ENCODE measurements around the gene KLK12.

KLK12 gene

DNA sequence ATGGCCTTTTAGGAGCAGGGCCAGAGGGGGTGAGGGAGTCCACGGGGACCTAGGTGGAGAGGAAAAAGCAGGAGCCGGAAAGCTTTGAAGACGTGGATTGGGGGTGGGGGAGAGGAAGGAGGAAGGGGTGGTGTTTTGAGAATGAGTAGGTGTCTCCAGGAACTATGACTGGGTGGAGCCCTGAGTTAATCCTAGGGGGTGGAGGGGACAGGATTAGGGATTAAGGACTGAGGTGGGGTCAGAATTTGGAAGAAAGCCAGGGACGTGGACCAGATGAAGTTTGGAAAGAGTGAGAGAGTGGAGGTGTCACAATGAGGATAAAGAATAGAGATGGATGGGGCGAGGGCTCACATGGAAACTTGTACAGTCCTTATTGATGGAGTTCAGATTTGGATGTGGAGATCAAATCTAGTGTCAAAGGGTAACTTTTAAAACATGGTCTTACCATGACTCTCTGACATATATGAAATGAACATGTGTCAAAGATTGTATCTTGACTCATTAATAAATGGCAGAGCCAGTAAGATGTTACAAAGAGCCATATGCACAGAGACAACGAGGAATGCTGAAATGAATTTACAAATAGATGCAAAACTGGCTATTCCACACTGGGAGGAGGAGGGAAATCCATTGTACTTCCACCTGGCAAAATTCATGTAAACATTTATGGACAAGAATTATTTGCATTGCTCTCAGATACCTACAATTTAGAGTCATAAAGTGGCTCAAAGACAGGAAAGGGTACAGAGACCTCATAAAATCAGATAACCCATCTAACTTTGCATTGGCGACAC lies 31.8 kb upstream of the KLK12 start:
- DNase-seq (ENCODE audit: low read depth), result no peak
- no peak overlapping the region for H3K4me3 ChIP-seq (ENCODE audit: low read depth, low read length)
- TF ChIP-seq CTCF (conservative IDR thresholded peaks at IDR 0.05; ENCODE audit: low read depth, low read length), result no peak

- no peak for TF ChIP-seq CTCF (conservative IDR thresholded peaks at IDR 0.05; ENCODE audit: low read depth, low read length)
- DNase-seq (ENCODE audit: low read depth), result no peak
- no peak overlapping the region for H3K4me3 ChIP-seq (ENCODE audit: low read depth, low read length)
These were observed 30.6 kb upstream of the KLK12 start for GRCh38 chr19:51065221-51065960.

DNA sequence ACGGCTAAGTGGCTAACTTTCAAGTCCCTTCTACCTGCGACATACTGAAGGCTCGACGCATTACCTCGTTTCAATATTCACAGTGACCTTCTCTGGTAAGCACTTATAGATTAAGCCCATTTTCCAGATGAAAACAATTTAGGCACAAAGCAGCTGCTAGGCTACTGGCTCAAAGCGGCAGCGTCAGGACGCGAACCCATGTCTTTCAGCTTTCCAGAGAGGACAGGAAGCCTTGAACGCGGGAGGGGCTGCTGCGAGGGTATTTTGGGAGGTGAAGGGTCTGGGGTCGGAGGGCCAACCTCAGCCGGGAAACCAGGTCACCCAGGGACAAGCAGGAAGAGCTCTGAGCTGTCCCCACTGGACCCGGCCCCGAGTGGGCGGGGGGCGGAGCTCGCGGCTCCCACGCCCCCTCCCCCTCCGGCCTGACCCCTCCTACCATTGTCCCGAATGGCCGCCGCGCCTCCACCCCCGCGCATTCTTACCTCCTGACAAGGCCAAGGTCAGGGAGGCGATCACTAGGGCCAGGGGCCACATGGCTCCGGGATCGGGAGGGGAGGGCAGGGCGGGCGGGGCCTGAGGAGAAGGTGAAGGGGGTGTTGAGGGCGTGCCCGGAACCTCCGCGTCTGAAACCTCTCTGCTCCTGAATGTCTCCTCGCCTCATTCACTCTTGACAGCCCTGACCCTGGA lies 29.9 kb upstream of the KLK12 start, which contains the start of gene KLK13:
TSS of gene KLK13 (minus strand) at position 559 of the 687 bp plus-strand sequence. CDS start at position 534, 25 bp downstream.
- DNase-seq (ENCODE audit: low read depth), result no peak
- no peak within 1 kb of the TSS for H3K4me3 ChIP-seq (ENCODE audit: low read depth, low read length)
- TF ChIP-seq CTCF (conservative IDR thresholded peaks at IDR 0.05; ENCODE audit: low read depth, low read length), result no peak

DNA sequence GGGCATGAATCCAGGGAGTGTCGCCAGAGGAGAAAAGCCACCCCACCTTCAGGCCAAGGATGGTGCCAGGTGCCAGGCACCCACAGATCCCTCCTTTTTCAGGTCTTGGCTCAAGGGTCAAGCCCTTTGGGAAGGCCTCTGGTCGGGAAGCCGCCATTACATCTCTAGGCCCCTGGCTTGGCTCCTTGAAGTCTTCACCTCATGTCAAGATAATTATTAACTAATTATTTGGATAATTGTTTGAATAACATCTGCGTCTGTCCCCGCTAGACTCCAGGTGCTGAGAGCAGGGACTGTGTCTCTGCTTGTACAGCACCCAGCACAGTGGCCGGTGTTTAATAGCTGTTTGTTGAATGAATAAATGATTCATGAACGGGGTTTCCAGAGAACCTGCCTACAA lies 28.9 kb upstream of the KLK12 start:
- TF ChIP-seq CTCF (conservative IDR thresholded peaks at IDR 0.05; ENCODE audit: low read depth, low read length), result no peak
- H3K4me3 ChIP-seq (ENCODE audit: low read depth, low read length), result no peak overlapping the region
- no peak for DNase-seq (ENCODE audit: low read depth)

DNA sequence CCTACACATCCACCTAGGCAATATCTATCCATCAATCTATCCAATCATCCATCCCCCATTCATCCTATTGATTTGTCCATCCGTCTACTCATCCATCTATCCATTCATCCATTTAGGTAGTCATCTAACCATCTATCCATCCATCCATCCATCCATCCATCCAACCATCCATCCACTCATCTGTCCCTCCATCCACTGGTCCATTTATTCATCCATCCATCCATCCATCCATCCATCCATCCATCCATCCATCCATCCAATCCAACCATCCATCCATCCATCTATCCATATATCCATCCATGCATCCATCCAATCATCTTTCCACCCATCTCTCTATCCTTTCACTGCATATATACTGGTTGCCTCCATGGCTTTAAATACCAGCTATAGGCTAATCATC lies 26.2 kb upstream of the KLK12 start:
- no peak for TF ChIP-seq CTCF (conservative IDR thresholded peaks at IDR 0.05; ENCODE audit: low read depth, low read length)
- DNase-seq (ENCODE audit: low read depth), result no peak
- H3K4me3 ChIP-seq (ENCODE audit: low read depth, low read length), result no peak overlapping the region

DNA sequence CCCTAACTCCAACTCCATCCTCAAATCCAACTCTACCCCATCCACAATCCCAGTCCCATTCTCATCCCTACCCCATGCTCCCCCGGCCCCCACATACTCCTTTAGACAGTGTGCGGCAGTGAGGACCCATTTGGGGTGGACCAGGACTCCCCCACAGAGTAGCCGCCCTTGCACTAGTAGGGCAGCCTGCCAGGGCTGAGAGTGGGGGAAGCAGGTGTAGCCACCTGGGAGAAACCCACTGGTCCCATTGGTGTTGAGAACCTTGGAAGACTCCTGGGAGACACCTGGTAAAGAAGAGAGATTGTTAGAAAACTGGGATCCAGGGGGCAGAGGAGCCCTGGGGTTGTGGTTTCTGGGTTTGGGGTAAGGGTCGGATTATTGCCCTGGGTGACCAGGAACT lies 25.5 kb upstream of the KLK12 start:
- H3K4me3 ChIP-seq (ENCODE audit: low read depth, low read length), result no peak overlapping the region
- no peak for TF ChIP-seq CTCF (conservative IDR thresholded peaks at IDR 0.05; ENCODE audit: low read depth, low read length)
- no peak for DNase-seq (ENCODE audit: low read depth)

Measured in choroid plexus epithelial cell (primary cell).